Measurements from ENCODE around the gene GASK1A.
"Not testable (repeated sequence)": the region's sequence is repeated elsewhere in the genome, so short reads cannot be mapped to it uniquely, and the experiment has no call there.

GASK1A gene

GRCh38 chr3:42979044-42979972 is at the start of gene GASK1A:
TSS of gene GASK1A (plus strand) at chr3:42979311. CDS start at chr3:42979643, 332 bp downstream.
- DNase-seq = no peak

GRCh38 chr3:42934111-42934510 is 45.0 kb upstream of the GASK1A start:
- no peak for DNase-seq

- DNase-seq = no peak
These were observed 44.2 kb upstream of the GASK1A start for GRCh38 chr3:42934910-42935309.

DNA sequence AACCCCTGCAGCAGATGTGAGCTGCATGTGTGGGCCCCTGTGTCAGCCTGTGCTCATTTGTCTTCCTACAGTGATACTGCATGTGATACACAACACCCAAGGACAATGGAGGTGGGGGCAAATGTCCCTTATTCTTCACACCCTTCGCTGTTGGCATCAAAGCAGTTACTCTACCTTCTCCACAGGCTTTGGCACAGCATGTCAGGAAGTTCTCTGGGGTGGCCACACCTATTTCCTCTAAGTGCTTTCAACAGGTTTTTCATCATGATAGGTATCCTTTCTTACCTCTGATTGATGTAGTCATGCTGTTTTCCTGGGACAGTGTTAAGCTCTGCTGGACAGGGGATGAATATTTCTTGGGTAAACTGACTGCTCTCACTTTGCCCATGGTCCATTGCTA is 43.6 kb upstream of the GASK1A start:
- DNase-seq = no peak

- no peak for DNase-seq
These were observed 42.7 kb upstream of the GASK1A start for GRCh38 chr3:42936157-42936981.

- DNase-seq = no peak
These were observed 41.8 kb upstream of the GASK1A start for GRCh38 chr3:42937334-42937733.

GRCh38 chr3:42942693-42943092 is 36.4 kb upstream of the GASK1A start:
- DNase-seq = no peak

DNA sequence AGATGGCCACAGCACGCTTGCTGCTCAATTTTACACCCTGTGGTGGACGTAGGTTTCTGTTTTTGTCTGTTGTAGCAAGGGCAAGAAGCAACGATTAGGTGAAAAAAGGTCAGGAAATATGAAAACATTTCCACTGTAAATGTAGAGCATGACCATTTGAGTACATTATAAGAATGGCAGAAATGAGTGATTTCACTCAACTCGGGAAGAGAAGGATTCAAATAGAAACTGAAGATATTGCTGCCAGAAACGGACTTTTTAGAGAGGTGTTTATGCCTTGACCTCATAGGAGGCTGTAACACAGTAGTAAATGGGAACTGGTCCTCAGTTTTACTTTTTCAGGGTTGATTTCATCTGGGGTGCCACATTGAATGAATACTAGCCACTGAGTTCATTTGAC is 33.1 kb upstream of the GASK1A start:
- no peak for DNase-seq

- no peak for DNase-seq
These were observed 21.5 kb upstream of the GASK1A start for GRCh38 chr3:42957573-42957972.

GRCh38 chr3:42960282-42960681 is 18.8 kb upstream of the GASK1A start:
- no peak for DNase-seq

DNA sequence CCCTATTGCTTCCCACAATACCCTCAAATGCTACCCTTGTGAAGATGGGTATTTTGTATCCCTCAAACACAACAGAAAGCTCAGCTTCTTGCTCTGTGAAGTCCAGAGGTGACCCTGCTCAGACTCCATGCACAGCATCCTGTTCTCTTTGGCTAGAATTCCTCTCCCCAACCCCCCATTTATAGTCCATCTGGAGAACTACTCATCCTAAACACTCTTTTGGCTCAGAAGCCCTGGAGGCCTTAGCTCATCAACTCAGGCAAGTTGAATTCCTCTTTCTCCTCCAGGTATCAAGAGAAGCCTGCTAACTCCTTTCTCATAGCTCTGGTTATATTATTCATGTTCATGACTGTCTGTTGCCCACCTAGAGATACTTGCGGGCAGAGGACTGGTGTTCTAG is 18.3 kb upstream of the GASK1A start:
- DNase-seq = no peak

DNA sequence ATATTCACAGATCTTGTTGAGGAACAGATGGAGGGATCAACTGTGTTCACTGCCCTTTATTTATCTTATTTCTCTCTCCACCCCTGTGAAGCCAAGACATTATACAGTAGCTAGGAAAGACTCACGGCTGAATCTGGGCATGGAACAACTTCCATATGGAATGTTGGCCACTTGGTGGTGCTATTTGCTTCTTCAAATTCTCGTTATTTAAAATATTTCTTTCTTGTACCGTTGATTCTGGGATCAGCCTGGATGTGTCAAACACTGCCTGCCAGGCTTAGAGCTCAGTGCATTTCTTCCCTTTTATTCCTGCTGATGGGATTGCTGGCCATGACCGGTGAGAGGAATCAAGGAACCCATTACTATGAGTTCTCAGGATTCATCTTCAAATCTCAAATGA is 17.5 kb upstream of the GASK1A start:
- DNase-seq = no peak

- DNase-seq = no peak
These were observed 15.8 kb upstream of the GASK1A start for GRCh38 chr3:42963269-42963668.

DNA sequence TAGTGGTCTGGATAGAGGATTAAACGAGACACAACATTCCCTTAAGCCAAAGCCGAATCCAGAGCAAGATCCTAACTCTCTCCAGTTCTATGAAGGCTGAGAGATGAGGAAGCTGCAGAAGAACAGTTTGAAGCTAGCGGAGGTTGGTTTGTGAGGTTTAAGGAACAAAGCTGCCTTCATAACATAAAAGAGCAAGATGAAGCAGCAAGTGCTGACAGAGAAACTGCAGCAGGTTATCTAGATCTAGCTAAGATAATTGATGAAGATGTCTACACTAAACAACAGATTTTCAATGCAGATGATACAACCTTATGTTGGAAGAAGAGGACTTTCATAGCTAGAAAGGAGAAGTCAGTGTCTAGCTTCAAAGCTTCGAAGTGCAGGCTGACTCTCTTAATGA is 14.8 kb upstream of the GASK1A start:
- DNase-seq = no peak

DNA sequence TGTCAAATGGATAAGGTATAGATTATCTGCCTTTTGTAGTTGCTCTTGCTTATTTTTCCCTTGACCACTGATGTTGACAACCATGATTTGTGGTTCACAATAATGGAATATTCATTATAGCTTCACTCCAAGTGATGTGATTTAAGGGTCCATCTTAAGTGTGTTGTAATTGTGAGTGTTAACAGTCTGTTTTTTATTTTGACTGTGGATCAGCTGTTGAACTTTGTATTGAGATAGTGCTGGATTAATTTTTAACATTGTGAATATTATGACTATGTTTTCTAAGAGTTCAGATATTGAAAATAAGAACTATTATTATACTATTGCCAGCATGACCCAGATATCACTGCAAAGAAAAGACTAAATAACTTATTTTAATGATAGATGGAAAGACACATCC is 8.6 kb upstream of the GASK1A start:
- DNase-seq = no peak

DNA sequence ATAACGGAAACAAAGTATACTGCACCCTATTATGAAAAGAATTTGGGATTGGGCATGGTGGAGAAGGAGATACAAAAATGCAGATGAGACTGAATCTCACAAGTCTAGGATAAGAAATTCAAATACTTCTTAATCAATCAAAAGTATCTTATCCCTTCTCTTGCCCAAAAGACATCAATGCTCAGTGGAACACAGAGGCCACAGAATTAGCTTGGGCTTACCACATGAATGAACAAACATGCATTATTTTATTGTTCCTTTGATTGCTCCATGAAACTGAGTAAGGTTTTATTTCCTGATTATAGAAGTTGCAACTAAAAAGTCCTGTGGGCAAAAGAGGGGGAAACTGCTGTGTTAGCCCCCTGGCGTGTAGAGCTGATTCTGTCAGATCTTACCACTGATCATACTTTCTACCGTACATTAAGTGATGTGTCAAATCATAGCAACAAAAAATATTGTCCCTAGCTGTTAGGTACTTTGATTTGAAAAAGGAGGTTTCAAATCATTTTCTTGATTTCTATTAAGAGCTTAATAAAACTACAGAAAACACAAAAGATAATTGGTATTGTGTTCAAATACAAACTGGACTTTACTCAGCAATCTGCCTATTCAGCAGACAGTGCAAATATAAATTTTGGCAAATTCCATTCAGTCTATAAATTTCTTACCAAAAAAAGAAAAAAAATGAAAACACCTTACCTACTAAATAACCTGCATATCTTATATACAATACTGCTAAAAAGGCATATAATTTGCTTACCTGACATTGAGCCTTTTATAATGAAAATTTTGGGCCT is 7.9 kb upstream of the GASK1A start:
- no peak for DNase-seq

- not testable (repeated sequence) for DNase-seq
These were observed 4.2 kb upstream of the GASK1A start for GRCh38 chr3:42974906-42975305.

DNA sequence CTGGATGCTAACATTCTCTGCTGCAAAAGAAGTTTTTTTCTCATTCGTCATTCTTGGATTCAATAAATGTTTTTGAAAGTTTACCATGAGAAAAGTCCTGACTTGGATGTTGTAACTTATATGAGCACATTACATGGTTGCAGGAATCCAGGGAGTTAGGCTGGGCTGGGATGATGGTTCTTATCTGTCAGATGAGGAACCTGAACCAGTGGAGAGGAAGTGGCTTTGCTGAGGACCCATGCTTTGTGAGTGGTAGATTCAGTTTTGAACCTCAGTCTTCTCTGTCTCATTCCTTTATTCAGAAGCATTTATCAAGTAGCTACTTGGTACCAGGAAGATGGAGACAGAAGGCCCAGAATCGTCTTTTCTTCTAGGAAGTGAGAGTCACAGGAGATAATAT is 3.7 kb upstream of the GASK1A start:
- no peak for DNase-seq

- DNase-seq = no peak
These were observed 3.2 kb upstream of the GASK1A start for GRCh38 chr3:42975955-42976354.

GRCh38 chr3:42980209-42980608 is 1.1 kb downstream of the GASK1A start:
- DNase-seq = no peak

DNA sequence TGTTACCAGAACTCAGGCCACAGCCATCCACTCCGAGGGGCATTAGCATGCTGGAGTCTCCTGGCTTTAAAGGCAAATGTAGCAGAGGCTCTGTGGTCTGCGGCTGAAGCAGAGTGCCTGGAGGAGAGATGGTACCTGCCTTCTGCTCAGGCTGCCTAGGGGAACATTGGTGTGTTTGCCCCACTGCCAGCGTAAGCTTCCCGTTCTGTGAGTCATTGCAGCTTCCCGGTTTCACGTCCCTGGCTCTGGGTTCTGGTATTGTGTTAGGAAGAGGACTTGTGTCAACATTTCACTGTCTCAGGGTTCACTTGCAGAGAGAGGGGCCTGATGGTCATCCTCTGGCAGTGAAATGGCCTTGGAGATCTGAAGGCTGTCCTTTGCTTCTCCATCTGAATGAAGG is 1.8 kb downstream of the GASK1A start:
- no peak for DNase-seq

GRCh38 chr3:42982645-42983412 is 3.7 kb downstream of the GASK1A start:
- DNase-seq = no peak

Data from stimulated activated naive CD4-positive, alpha-beta T cell treated with Interleukin-2 at 50 U/mL for 16 hours (primary cell).